Stimulated activated CD4-positive, alpha-beta T cell treated with anti-CD3 and anti-CD28 coated beads, Interleukin-12 subunit alpha, Interleukin-12 subunit beta, amount 100 ng/mL, for 48 hours (primary cell): Measurements from ENCODE around the gene TENM4.

ENCODE experiments used
- DNase-seq, 3 donors: peaks; one replicate each; pipeline ENCODE4 v3.0.0-alpha.2; 2020; ENCODE audit warnings: low read depth in 2 of 3, low spot score in 1 of 3

TENM4 gene

GRCh38 chr11:78688460-78688859 is 752.4 kb downstream of the TENM4 start:
- no peak for DNase-seq

- no peak for DNase-seq
Measured at GRCh38 chr11:78685156-78685555, 755.7 kb downstream of the TENM4 start.

GRCh38 chr11:78684377-78684776 is 756.5 kb downstream of the TENM4 start:
- no peak for DNase-seq

- DNase-seq, result no peak
Measured at GRCh38 chr11:78683774-78684173, 757.1 kb downstream of the TENM4 start.

- no peak for DNase-seq
Measured at GRCh38 chr11:78676026-78676557, 764.7 kb downstream of the TENM4 start.

GRCh38 chr11:78672850-78673620 is 767.8 kb downstream of the TENM4 start:
- no peak for DNase-seq

- no peak for DNase-seq
Measured at GRCh38 chr11:78669249-78669648, 771.6 kb downstream of the TENM4 start.

GRCh38 chr11:78667461-78667860 is 773.4 kb downstream of the TENM4 start:
- no peak for DNase-seq

GRCh38 chr11:78666675-78667160 is 774.1 kb downstream of the TENM4 start:
- no peak for DNase-seq

GRCh38 chr11:78664636-78665035 is 776.2 kb downstream of the TENM4 start:
- no peak for DNase-seq

- no peak for DNase-seq
Measured at GRCh38 chr11:78662811-78663210, 778.0 kb downstream of the TENM4 start.

GRCh38 chr11:78660471-78660870 is 780.4 kb downstream of the TENM4 start:
- no peak for DNase-seq

GRCh38 chr11:78659326-78660270 is 781.2 kb downstream of the TENM4 start:
- DNase-seq, result no peak

GRCh38 chr11:78657968-78658839 is 782.6 kb downstream of the TENM4 start:
- DNase-seq, result no peak

- DNase-seq, result no peak
Measured at GRCh38 chr11:78657441-78657840, 783.4 kb downstream of the TENM4 start.

GRCh38 chr11:78656984-78657383 is 783.8 kb downstream of the TENM4 start:
- DNase-seq, result no peak

GRCh38 chr11:78656327-78656726 is 784.5 kb downstream of the TENM4 start:
- no peak for DNase-seq

GRCh38 chr11:78655561-78655960 is 785.3 kb downstream of the TENM4 start:
- no peak for DNase-seq

- no peak for DNase-seq
Measured at GRCh38 chr11:78654866-78655265, 786.0 kb downstream of the TENM4 start.

GRCh38 chr11:78654071-78654470 is 786.8 kb downstream of the TENM4 start:
- DNase-seq, result no peak
